Measurements from ENCODE around the gene RGL4.

Gene RGL4

DNA sequence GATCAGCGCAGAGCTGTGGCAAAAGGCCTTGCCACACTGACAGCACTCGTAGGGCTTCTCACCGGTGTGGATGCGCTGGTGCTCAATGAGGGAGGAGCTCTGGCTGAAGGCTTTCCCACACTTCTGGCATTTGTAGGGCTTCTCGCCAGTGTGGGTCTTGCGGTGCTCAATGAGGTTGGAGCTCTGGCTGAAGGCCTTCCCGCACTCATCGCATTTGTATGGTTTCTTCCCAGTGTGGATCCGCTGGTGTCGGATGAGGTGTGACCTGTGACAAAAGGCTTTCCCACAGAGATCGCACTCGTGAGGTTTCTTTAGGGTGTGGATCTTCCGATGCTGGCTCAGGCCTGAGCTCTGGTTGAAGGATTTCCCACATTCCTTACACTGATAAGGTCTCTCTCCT lies 53.2 kb downstream of the RGL4 start:
- no peak for DNase-seq
- WGBS: 98% methylated on average over 13 of the region's 13 CpGs
- no peak overlapping the region for H3K4me3 ChIP-seq (ENCODE audit: insufficient read depth in 1 of 2, low read depth in 1 of 2, low read length in 2 of 2)

DNA sequence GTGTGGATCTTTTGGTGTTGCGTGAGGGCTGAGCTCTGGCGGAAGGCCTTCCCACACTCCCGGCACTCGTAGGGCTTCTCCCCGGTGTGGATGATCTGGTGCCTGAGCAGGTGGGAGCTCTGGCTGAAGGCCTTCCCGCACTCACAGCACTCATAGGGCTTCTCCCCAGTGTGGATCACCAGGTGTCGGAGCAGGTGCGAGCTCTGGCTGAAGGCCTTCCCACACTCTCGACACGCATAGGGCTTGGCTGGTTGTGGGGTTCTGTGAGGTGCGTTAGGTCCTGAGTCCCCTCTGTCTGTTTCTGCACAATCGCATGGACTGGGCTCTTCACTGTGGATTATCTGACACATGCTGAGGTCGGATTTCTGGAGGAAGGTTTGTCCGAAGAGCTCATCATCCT lies 53.7 kb downstream of the RGL4 start:
- Histone ChIP-seq H3K27me3 (ENCODE audit: control insufficient read depth in 1 of 2, insufficient read depth in 1 of 2, low read length in 2 of 2) (no peaks in the 10 kb centered on the region), H3K9ac (ENCODE audit: low read length) (no peak overlapping the region), H3K23ac (ENCODE audit: low read length in 2 of 2) (no peak overlapping the region), H3K27ac (ENCODE audit: low read length, poor library complexity, severe bottlenecking) (no peak overlapping the region), H4K8ac (ENCODE audit: low read length) (no peak overlapping the region), H2AK5ac (ENCODE audit: low read length, severe bottlenecking) (no peak overlapping the region), H3K79me1 (replicated peaks; ENCODE audit: low read length, poor library complexity, severe bottlenecking) (peaks cover 32% of the 10 kb centered on the region), H3K14ac (ENCODE audit: low read length in 2 of 2) (no peak overlapping the region), H3K9me3 (ENCODE audit: control insufficient read depth, low read length) (no peaks in the 10 kb centered on the region), H3K4me2 (ENCODE audit: low read length, poor library complexity, severe bottlenecking) (no peak overlapping the region), H2BK120ac (ENCODE audit: low read depth, low read length) (no peak overlapping the region), H4K91ac (ENCODE audit: low read length) (no peak overlapping the region), H3K18ac (ENCODE audit: low read depth in 1 of 2, low read length in 2 of 2) (no peak overlapping the region), H2BK12ac (ENCODE audit: low read length in 2 of 2) (no peak overlapping the region), H3K4me1 (ENCODE audit: control insufficient read depth, insufficient read depth, low read depth, low read length) (no peaks in the 10 kb centered on the region), H2AFZ (ENCODE audit: low read depth, low read length) (no peak overlapping the region), H3K4ac (ENCODE audit: low read depth in 1 of 2, low read length in 2 of 2) (no peak overlapping the region), H3K4me3 (ENCODE audit: insufficient read depth in 1 of 2, low read depth in 1 of 2, low read length in 2 of 2) (no peak overlapping the region), H3K36me3 (ENCODE audit: control insufficient read depth in 1 of 2, insufficient read depth in 2 of 2, low read depth in 1 of 2, low read length in 2 of 2) (peaks cover 41 to 45% of the 10 kb centered on the region in 2 experiments), H2BK5ac (ENCODE audit: low read depth, low read length, poor library complexity, severe bottlenecking) (no peak overlapping the region), H2BK15ac (ENCODE audit: low read depth, poor library complexity, severe bottlenecking) (no peak overlapping the region)
- DNase-seq: no peak
- 97% methylated on average over 14 of the region's 14 CpGs for WGBS

More for the DNA sequence above, 53.2 kb downstream of the RGL4 start:
- no peaks in the 10 kb centered on the region for H3K9me3 ChIP-seq (ENCODE audit: control insufficient read depth, low read length)
- peaks cover 41 to 45% of the 10 kb centered on the region in 2 experiments for H3K36me3 ChIP-seq (ENCODE audit: control insufficient read depth in 1 of 2, insufficient read depth in 2 of 2, low read depth in 1 of 2, low read length in 2 of 2)
- H4K8ac ChIP-seq (ENCODE audit: low read length): no peak overlapping the region
- H3K27ac ChIP-seq (ENCODE audit: low read length, poor library complexity, severe bottlenecking): no peak overlapping the region
- H2BK5ac ChIP-seq (ENCODE audit: low read depth, low read length, poor library complexity, severe bottlenecking): no peak overlapping the region
- H3K9ac ChIP-seq (ENCODE audit: low read length): no peak overlapping the region
- H4K91ac ChIP-seq (ENCODE audit: low read length): no peak overlapping the region
- H3K4ac ChIP-seq (ENCODE audit: low read depth in 1 of 2, low read length in 2 of 2): no peak overlapping the region
- peaks cover 31% of the 10 kb centered on the region for H3K79me1 ChIP-seq (replicated peaks; ENCODE audit: low read length, poor library complexity, severe bottlenecking)
- no peak overlapping the region for H2BK15ac ChIP-seq (ENCODE audit: low read depth, poor library complexity, severe bottlenecking)
- H3K4me1 ChIP-seq (ENCODE audit: control insufficient read depth, insufficient read depth, low read depth, low read length): no peaks in the 10 kb centered on the region
- no peak overlapping the region for H2AFZ ChIP-seq (ENCODE audit: low read depth, low read length)
- H2BK12ac ChIP-seq (ENCODE audit: low read length in 2 of 2): no peak overlapping the region
- H3K27me3 ChIP-seq (ENCODE audit: control insufficient read depth in 1 of 2, insufficient read depth in 1 of 2, low read length in 2 of 2): no peaks in the 10 kb centered on the region
- H3K4me2 ChIP-seq (ENCODE audit: low read length, poor library complexity, severe bottlenecking): no peak overlapping the region
- no peak overlapping the region for H3K18ac ChIP-seq (ENCODE audit: low read depth in 1 of 2, low read length in 2 of 2)
- no peak overlapping the region for H3K23ac ChIP-seq (ENCODE audit: low read length in 2 of 2)
- no peak overlapping the region for H2BK120ac ChIP-seq (ENCODE audit: low read depth, low read length)
- H3K14ac ChIP-seq (ENCODE audit: low read length in 2 of 2): no peak overlapping the region
- H2AK5ac ChIP-seq (ENCODE audit: low read length, severe bottlenecking): no peak overlapping the region

- H3K4ac ChIP-seq (ENCODE audit: low read depth in 1 of 2, low read length in 2 of 2): no peak overlapping the region
- WGBS: 93% methylated on average over 5 of the region's 6 CpGs
- no peak overlapping the region for H2BK120ac ChIP-seq (ENCODE audit: low read depth, low read length)
These were observed 55.0 kb downstream of the RGL4 start for GRCh38 chr22:23745791-23746190.

More at GRCh38 chr22:23745791-23746190, 55.0 kb downstream of the RGL4 start:
- H3K79me1 ChIP-seq (replicated peaks; ENCODE audit: low read length, poor library complexity, severe bottlenecking): peaks cover 41% of the 10 kb centered on the region
- DNase-seq: no peak
- no peak overlapping the region for H3K23ac ChIP-seq (ENCODE audit: low read length in 2 of 2)
- H3K9ac ChIP-seq (ENCODE audit: low read length): no peak overlapping the region
- no peak overlapping the region for H3K4me3 ChIP-seq (ENCODE audit: insufficient read depth in 1 of 2, low read depth in 1 of 2, low read length in 2 of 2)
- H4K8ac ChIP-seq (ENCODE audit: low read length): no peak overlapping the region
- no peak overlapping the region for H2AK5ac ChIP-seq (ENCODE audit: low read length, severe bottlenecking)
- no peak overlapping the region for H3K18ac ChIP-seq (ENCODE audit: low read depth in 1 of 2, low read length in 2 of 2)
- no peak overlapping the region for H3K4me2 ChIP-seq (ENCODE audit: low read length, poor library complexity, severe bottlenecking)
- peaks cover 2% of the 10 kb centered on the region for H3K4me1 ChIP-seq (ENCODE audit: control insufficient read depth, insufficient read depth, low read depth, low read length)
- H3K9me3 ChIP-seq (ENCODE audit: control insufficient read depth, low read length): no peaks in the 10 kb centered on the region
- H2BK5ac ChIP-seq (ENCODE audit: low read depth, low read length, poor library complexity, severe bottlenecking): no peak overlapping the region
- H2BK12ac ChIP-seq (ENCODE audit: low read length in 2 of 2): no peak overlapping the region
- H3K14ac ChIP-seq (ENCODE audit: low read length in 2 of 2): no peak overlapping the region
- no peak overlapping the region for H4K91ac ChIP-seq (ENCODE audit: low read length)
- no peak overlapping the region for H2BK15ac ChIP-seq (ENCODE audit: low read depth, poor library complexity, severe bottlenecking)
- peaks cover 41 to 45% of the 10 kb centered on the region in 2 experiments for H3K36me3 ChIP-seq (ENCODE audit: control insufficient read depth in 1 of 2, insufficient read depth in 2 of 2, low read depth in 1 of 2, low read length in 2 of 2)
- H3K27ac ChIP-seq (ENCODE audit: low read length, poor library complexity, severe bottlenecking): no peak overlapping the region
- no peak overlapping the region for H2AFZ ChIP-seq (ENCODE audit: low read depth, low read length)
- H3K27me3 ChIP-seq (ENCODE audit: control insufficient read depth in 1 of 2, insufficient read depth in 1 of 2, low read length in 2 of 2): no peaks in the 10 kb centered on the region

Data from mesenchymal stem cell (in vitro differentiated cells and primary cell).